SK-N-SH (cell line): ENCODE measurements around the gene CD96. TPM values are rescaled to one million over a fixed set of nuclear protein-coding genes. Genes with fewer than 3 reads are reported as not detected.
A peak's percentile ranks its signal among the peaks of the same experiment; 100 is the strongest.

Source experiments
- CTCF ChIA-PET: fragments of 300-600, 350-600 bp; formaldehyde crosslinking; extraction: SDS; loops from one replicate; lab custom pipeline; 2021; lab: Yijun Ruan, JAX
- POLR2A ChIA-PET: fragments of 350-600 bp; sonication (Branson Sonifier 250); formaldehyde crosslinking; extraction: SDS; loops from one replicate; lab custom pipeline; 2020; ENCODE audit warnings: antibody characterized with exemption, inconsistent platforms; lab: Yijun Ruan, JAX
- DNase-seq: peaks from one replicate; pipeline ENCODE4 v3.0.0; 2012
- H2AFZ ChIP-seq: fragments of 200-600 bp; sonication (generic); 2 replicates; pipeline ENCODE4 v1.8.1; 2016; ENCODE audit warnings: antibody characterized with exemption, mild to moderate bottlenecking, low read depth
- H3F3A ChIP-seq: fragments of 200-600 bp; sonication (generic); replicated peaks from 2 replicates; pipeline ENCODE3; 2016; ENCODE audit warnings: antibody characterized with exemption, mild to moderate bottlenecking; ENCODE audit not compliant: insufficient read depth
- H3K27ac ChIP-seq, 2 experiments: fragments of 200-500 bp in 1 of 2; fragments of 200-600 bp in 1 of 2; sonication (Bioruptor generic) in 1 of 2; sonication (generic), shearing (Covaris generic) in 1 of 2; 2 replicates each; pipeline versions ENCODE4 v1.5.1 to v1.6.1; 2014 to 2016; ENCODE audit warnings: low read depth in 2 of 2, inconsistent platforms in 1 of 2, low read length in 1 of 2, mild to moderate bottlenecking in 1 of 2, mixed read lengths in 1 of 2
- H3K27me3 ChIP-seq: fragments of 200-600 bp; sonication (generic), shearing (Covaris generic); 2 replicates; pipeline ENCODE4 v1.6.1; 2016; ENCODE audit warnings: mixed run types; ENCODE audit not compliant: insufficient read depth
- H3K36me3 ChIP-seq, 2 experiments: fragments of 200-500 bp in 1 of 2; fragments of 200-600 bp in 1 of 2; sonication (Bioruptor generic) in 1 of 2; sonication (generic) in 1 of 2; replicated peaks in 1 of 2; 2 replicates each; pipeline versions ENCODE3 to v1.5.1; 2014 to 2016; ENCODE audit warnings: low read length in 1 of 2, mild to moderate bottlenecking in 1 of 2; ENCODE audit not compliant: insufficient read depth in 2 of 2, control insufficient read depth in 1 of 2
- H3K4me1 ChIP-seq, 2 experiments: fragments of 200-500 bp in 1 of 2; fragments of 200-600 bp in 1 of 2; sonication (Bioruptor generic) in 1 of 2; sonication (generic), shearing (Covaris generic) in 1 of 2; 2 replicates each; pipeline versions ENCODE4 v1.5.1 to v1.6.1; 2014 to 2016; ENCODE audit warnings: low read depth in 1 of 2, low read length in 1 of 2, mixed run types in 1 of 2; ENCODE audit not compliant: insufficient read depth in 2 of 2, control insufficient read depth in 1 of 2
- H3K4me2 ChIP-seq: fragments of 200-600 bp; sonication (generic), shearing (Covaris generic); 2 replicates; pipeline ENCODE4 v1.6.1; 2017; ENCODE audit warnings: mixed run types
- H3K4me3 ChIP-seq, 2 experiments: fragments of 200-500 bp in 1 of 2; fragments of 200-600 bp in 1 of 2; sonication (Bioruptor generic) in 1 of 2; sonication (generic), shearing (Covaris generic) in 1 of 2; 2 replicates each; pipeline versions ENCODE4 v1.5.1 to v1.8.1; 2014 to 2016; ENCODE audit warnings: low read depth in 2 of 2, inconsistent platforms in 1 of 2, low read length in 1 of 2, mild to moderate bottlenecking in 1 of 2, mixed read lengths in 1 of 2, moderate library complexity in 1 of 2
- H3K79me2 ChIP-seq: fragments of 200-600 bp; sonication (generic); 2 replicates; pipeline ENCODE4 v1.8.1; 2017; ENCODE audit warnings: mild to moderate bottlenecking; ENCODE audit not compliant: insufficient read depth
- H3K9ac ChIP-seq: fragments of 200-600 bp; sonication (generic); 2 replicates; pipeline ENCODE4 v1.6.1; 2017; ENCODE audit warnings: mixed run types
- H3K9me2 ChIP-seq: fragments of 200-600 bp; sonication (generic); 2 replicates; pipeline ENCODE4 v1.6.1; 2017; ENCODE audit warnings: mixed run types
- H3K9me3 ChIP-seq: fragments of 200-600 bp; sonication (generic); 2 replicates; pipeline ENCODE4 v1.6.1; 2017; ENCODE audit warnings: mixed run types, mild to moderate bottlenecking, moderate library complexity
- H4K20me1 ChIP-seq: fragments of 200-600 bp; sonication (generic); 2 replicates; pipeline ENCODE4 v1.6.1; 2017; ENCODE audit warnings: mild to moderate bottlenecking, mixed run types; ENCODE audit not compliant: insufficient read depth
- ELF1 ChIP-seq: IDR thresholded peaks from 2 replicates; pipeline ENCODE4 v1.4.0; 2012
- EP300 ChIP-seq, 2 experiments: IDR thresholded peaks; 2 replicates each; pipeline versions ENCODE4 v1.4.0 to v1.6.1; 2012; ENCODE audit warnings: borderline replicate concordance in 1 of 2, low read depth in 1 of 2, low read length in 1 of 2
- FOXM1 ChIP-seq: IDR thresholded peaks from 2 replicates; pipeline ENCODE4 v1.4.0; 2012; ENCODE audit warnings: low read depth, mild to moderate bottlenecking
- TEAD4 ChIP-seq: IDR thresholded peaks from 2 replicates; pipeline ENCODE4 v1.4.0; 2012; ENCODE audit warnings: mild to moderate bottlenecking, borderline replicate concordance; ENCODE audit not compliant: insufficient read depth
- WGBS: methylation state at CpG from one replicate; pipeline ENCODE4 v1.1.6; 2017; ENCODE audit warnings: low lambda C conversion rate; 5-methylcytosine and 5-hydroxymethylcytosine counted together
- polyA plus RNA-seq, 3 experiments: library from polyadenylated mRNA; depleted of rRNA; stranded (reverse); fragments of >200 nt; gene quantifications; 2 replicates each; pipeline ENCODE4 v1.2.3, GENCODE V29; 2012
- TF ChIP-seq, protein P1 (sequence below): IDR thresholded peaks from 2 replicates; pipeline ENCODE4 v1.6.1; 2012; ENCODE audit warnings: mild to moderate bottlenecking, low read depth, low read length, moderate library complexity
- TF ChIP-seq, protein P2 (sequence below): IDR thresholded peaks from 2 replicates; pipeline ENCODE4; 2012

CD96 gene
- polyA plus RNA-seq, 1 of the 3 experiments (the other 2 are of a cell fraction), result 0.02 TPM

GRCh38 chr3:111591555-111591954 is 49.6 kb downstream of the CD96 start:
- Histone ChIP-seq H3K27ac (peak overlapping the region in 1 of 2 experiments; percentile 38; a peak in 2 of 4 replicates), H3K4me2 (0 out of 2 replicates have a peak overlapping the region, but pooled peaks have one; percentile 9), H3F3A (peaks cover 28% of the 10 kb centered on the region), H3K9me2 (no peaks in the 10 kb centered on the region), H3K9me3 (no peaks in the 10 kb centered on the region), H3K79me2 (no peaks in the 10 kb centered on the region), H3K4me1 (peaks cover 2 to 56% of the 10 kb centered on the region in 2 experiments; a peak in 3 of 4 replicates), H3K9ac (no peak overlapping the region), H2AFZ (peak overlapping the region; percentile 66; the same call in 1 of the 2 replicates), H3K27me3 (no peaks in the 10 kb centered on the region), H3K4me3 (no peak overlapping the region), H4K20me1 (no peaks in the 10 kb centered on the region), H3K36me3 (no peaks in the 10 kb centered on the region)
- CTCF ChIA-PET, result interaction anchor here (0.7 kb wide), 1 partner anchor 77 kb away, joined by 3 read pairs; no protein-coding TSS in a partner anchor
- WGBS, result 89% methylated on average over 3 of the region's 3 CpGs
- POLR2A ChIA-PET, result no interaction called here
- TF ChIP-seq TEAD4, result no peak
- no peak for TF ChIP-seq EP300 (IDR thresholded peaks at IDR 0.05; ENCODE audit: borderline replicate concordance in 1 of 2, low read depth in 1 of 2, low read length in 1 of 2)
- TF ChIP-seq, protein P1, sequence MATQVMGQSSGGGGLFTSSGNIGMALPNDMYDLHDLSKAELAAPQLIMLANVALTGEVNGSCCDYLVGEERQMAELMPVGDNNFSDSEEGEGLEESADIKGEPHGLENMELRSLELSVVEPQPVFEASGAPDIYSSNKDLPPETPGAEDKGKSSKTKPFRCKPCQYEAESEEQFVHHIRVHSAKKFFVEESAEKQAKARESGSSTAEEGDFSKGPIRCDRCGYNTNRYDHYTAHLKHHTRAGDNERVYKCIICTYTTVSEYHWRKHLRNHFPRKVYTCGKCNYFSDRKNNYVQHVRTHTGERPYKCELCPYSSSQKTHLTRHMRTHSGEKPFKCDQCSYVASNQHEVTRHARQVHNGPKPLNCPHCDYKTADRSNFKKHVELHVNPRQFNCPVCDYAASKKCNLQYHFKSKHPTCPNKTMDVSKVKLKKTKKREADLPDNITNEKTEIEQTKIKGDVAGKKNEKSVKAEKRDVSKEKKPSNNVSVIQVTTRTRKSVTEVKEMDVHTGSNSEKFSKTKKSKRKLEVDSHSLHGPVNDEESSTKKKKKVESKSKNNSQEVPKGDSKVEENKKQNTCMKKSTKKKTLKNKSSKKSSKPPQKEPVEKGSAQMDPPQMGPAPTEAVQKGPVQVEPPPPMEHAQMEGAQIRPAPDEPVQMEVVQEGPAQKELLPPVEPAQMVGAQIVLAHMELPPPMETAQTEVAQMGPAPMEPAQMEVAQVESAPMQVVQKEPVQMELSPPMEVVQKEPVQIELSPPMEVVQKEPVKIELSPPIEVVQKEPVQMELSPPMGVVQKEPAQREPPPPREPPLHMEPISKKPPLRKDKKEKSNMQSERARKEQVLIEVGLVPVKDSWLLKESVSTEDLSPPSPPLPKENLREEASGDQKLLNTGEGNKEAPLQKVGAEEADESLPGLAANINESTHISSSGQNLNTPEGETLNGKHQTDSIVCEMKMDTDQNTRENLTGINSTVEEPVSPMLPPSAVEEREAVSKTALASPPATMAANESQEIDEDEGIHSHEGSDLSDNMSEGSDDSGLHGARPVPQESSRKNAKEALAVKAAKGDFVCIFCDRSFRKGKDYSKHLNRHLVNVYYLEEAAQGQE, result no peak
- no peak for DNase-seq

GRCh38 chr3:111592143-111592542 is 50.1 kb downstream of the CD96 start:
- Histone ChIP-seq H3K9me2 (no peaks in the 10 kb centered on the region), H3K27ac (peak overlapping the region in 1 of 2 experiments; percentile 38; a peak in 3 of 4 replicates), H3K27me3 (no peaks in the 10 kb centered on the region), H3K4me3 (no peak overlapping the region), H3F3A (peaks cover 31% of the 10 kb centered on the region), H3K4me2 (peak overlapping the region; percentile 9; the same call in 1 of the 2 replicates), H3K9ac (peak overlapping the region; percentile 24; the same call in 1 of the 2 replicates), H4K20me1 (no peaks in the 10 kb centered on the region), H3K36me3 (no peaks in the 10 kb centered on the region), H3K9me3 (no peaks in the 10 kb centered on the region), H2AFZ (peak overlapping the region; percentile 66), H3K4me1 (peaks cover 2 to 60% of the 10 kb centered on the region in 2 experiments; a peak in 3 of 4 replicates), H3K79me2 (no peaks in the 10 kb centered on the region)
- DNase-seq, result no peak
- POLR2A ChIA-PET, result no interaction called here
- CTCF ChIA-PET, result no interaction called here
- TF ChIP-seq FOXM1 (0 out of 2 replicates have a peak, but pooled peaks have one; percentile 50), ELF1 (no peak)
- TF ChIP-seq, protein P2, sequence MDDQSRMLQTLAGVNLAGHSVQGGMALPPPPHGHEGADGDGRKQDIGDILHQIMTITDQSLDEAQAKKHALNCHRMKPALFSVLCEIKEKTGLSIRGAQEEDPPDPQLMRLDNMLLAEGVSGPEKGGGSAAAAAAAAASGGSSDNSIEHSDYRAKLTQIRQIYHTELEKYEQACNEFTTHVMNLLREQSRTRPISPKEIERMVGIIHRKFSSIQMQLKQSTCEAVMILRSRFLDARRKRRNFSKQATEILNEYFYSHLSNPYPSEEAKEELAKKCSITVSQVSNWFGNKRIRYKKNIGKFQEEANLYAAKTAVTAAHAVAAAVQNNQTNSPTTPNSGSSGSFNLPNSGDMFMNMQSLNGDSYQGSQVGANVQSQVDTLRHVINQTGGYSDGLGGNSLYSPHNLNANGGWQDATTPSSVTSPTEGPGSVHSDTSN, result no peak
